ENCODE measurements around the gene NBAS.

The NBAS gene

DNA sequence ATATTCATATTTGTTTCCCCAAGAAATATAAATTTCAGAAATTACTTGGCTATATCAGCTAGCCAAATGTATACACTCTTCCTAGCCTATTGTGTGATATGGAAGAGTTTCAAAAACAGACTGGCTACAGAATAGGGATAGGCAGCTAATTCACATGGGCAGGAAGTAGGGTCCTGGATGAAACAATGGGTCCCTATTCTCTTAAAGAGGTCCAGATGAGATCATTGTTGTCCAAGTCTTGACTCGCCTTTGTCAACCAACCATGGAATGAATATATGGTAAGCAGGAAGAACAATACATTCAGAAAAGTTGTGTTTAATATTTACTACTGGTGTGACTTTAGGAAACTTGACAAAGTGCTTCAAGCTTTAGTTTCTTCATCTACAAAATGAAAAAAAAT is 319.9 kb downstream of the NBAS start:
- TF ChIP-seq, protein P1, sequence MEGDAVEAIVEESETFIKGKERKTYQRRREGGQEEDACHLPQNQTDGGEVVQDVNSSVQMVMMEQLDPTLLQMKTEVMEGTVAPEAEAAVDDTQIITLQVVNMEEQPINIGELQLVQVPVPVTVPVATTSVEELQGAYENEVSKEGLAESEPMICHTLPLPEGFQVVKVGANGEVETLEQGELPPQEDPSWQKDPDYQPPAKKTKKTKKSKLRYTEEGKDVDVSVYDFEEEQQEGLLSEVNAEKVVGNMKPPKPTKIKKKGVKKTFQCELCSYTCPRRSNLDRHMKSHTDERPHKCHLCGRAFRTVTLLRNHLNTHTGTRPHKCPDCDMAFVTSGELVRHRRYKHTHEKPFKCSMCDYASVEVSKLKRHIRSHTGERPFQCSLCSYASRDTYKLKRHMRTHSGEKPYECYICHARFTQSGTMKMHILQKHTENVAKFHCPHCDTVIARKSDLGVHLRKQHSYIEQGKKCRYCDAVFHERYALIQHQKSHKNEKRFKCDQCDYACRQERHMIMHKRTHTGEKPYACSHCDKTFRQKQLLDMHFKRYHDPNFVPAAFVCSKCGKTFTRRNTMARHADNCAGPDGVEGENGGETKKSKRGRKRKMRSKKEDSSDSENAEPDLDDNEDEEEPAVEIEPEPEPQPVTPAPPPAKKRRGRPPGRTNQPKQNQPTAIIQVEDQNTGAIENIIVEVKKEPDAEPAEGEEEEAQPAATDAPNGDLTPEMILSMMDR (IDR thresholded peaks at IDR 0.05; ENCODE audit: control insufficient read depth, extremely low read depth, insufficient read depth), result no peak
- no peak overlapping the region for H3K4me3 ChIP-seq (ENCODE audit: low read depth, low read length)
- no peak for DNase-seq (ENCODE audit: low read depth)

DNA sequence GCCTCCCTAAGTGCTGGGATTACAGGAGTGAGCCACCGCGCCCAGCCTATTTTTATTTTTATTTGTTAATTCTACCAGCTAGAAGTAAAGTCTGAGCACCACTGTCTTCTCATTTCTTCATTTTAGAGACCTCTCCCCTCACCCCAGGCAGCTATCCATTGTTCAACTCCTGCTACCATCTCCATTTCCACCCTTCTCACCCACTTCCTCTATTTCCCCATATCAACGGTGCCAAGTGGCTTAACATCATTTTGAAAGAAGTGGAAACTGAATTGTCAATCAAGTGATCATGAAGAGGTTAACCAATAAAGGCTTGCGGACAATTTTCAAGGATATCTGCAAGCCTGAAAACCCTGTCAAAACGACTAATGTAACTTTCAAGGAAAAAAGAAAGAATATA is 323.1 kb downstream of the NBAS start:
- TF ChIP-seq, protein P1 (IDR thresholded peaks at IDR 0.05; ENCODE audit: control insufficient read depth, extremely low read depth, insufficient read depth), result no peak
- H3K4me3 ChIP-seq (ENCODE audit: low read depth, low read length), result no peak overlapping the region
- DNase-seq (ENCODE audit: low read depth), result no peak

DNA sequence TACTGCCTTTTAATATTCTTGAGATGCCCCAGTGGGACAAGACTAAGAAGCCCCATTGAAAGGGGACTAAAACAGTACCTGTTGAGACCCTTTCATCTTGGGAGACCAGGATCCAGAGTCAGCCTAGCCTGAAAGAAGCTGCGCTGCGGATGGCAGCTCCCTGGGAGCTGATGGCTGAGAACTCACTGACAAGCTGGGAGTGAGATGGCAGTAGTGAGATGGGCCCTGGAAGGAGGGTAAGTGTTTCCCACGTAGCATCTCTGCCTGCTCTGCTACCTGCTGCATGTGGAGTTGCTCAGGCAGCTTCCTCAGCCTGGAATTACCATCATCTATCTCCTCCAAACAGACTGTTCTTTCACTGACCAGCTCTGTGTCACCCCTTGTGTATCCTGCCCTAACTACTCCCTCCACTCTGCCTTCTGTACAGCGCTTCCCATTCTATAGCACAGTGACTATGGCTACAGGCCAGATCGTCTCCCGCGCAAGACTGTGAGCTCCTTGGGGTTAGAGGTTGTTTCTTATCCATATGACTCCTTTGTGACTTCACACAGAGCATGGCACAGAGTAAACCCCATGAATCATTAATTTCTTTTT is 330.4 kb downstream of the NBAS start:
- TF ChIP-seq, protein P1 (IDR thresholded peaks at IDR 0.05; ENCODE audit: control insufficient read depth, extremely low read depth, insufficient read depth), result no peak
- no peak overlapping the region for H3K4me3 ChIP-seq (ENCODE audit: low read depth, low read length)
- no peak for DNase-seq (ENCODE audit: low read depth)

DNA sequence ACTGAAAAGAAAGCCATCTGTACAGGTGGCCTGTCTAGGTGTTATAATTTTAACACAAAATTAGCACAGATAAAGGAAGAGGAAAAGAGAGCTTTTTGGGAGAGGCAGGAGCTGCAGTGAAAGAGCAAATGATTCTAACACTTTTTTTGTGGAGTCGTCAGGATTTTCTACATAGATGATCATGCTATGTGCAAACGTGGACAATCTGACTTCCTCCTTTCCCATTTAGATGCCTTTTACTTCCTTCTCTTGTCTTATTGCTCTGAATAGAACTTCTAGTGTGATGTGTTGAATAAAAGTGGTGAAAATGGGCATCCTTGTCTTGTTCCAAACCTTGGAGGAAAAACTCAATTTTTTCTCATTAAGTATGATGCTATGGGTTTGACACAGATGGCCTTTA is 334.5 kb downstream of the NBAS start:
- DNase-seq (ENCODE audit: low read depth), result no peak
- no peak overlapping the region for H3K4me3 ChIP-seq (ENCODE audit: low read depth, low read length)
- TF ChIP-seq, protein P1 (IDR thresholded peaks at IDR 0.05; ENCODE audit: control insufficient read depth, extremely low read depth, insufficient read depth), result no peak

DNA sequence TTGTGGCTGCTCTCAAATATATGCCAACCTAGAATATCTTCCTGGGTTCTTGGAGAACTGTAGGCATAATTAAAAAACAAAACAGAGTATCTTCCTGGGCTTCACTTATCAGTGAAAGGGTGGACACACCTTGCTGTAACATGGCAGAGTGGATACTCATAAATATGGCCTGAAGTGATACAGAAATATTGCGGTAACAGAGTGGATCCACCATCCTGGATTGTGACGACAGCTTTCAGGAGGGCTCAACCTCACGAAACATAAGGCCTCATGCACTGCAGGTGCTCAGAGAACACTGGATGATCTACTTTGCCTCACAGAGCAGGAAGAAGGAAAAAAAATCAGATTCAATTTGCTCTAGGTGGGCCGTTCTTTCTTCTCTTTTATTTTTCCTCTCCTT is 336.0 kb downstream of the NBAS start:
- TF ChIP-seq, protein P1 (IDR thresholded peaks at IDR 0.05; ENCODE audit: control insufficient read depth, extremely low read depth, insufficient read depth), result no peak
- H3K4me3 ChIP-seq (ENCODE audit: low read depth, low read length), result no peak overlapping the region
- no peak for DNase-seq (ENCODE audit: low read depth)

DNA sequence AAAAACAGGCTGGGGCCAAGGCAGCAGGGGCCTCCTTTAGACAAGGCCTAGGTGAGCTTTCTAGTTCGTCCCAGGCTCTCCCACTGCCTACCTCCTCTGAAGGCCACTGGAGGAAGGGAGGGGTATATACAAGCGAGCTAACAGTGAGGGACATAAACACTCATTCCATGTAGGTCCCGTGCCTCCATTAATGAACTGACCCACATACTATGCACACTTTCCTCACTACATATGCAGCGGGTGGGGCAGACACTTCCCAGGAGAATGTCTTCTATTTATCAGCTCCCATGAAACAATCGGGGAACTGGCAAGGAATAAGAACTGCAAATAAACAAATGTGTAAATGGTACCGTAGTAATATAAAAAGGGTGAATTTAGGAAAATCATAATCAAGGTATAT is 336.5 kb downstream of the NBAS start:
- H3K4me3 ChIP-seq (ENCODE audit: low read depth, low read length), result no peak overlapping the region
- TF ChIP-seq, protein P1 (IDR thresholded peaks at IDR 0.05; ENCODE audit: control insufficient read depth, extremely low read depth, insufficient read depth), result no peak
- no peak for DNase-seq (ENCODE audit: low read depth)

DNA sequence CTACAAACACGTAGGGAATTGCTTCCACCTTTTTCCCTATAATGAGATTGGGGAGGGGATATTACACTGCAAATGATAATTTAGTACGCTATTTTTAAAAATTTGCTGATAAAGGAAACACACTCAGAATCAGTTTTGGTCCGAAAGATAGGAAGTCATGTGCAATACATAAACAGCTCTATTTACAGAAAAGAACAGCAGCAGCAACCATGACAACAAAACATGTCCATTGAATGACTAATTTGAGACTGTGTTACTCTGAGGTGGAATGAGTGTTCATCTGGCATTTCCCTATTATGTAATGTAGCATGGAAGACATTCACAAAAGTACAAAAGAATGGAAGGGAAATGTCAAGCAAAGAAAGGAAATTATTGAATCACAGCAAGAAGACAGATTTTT is 337.2 kb downstream of the NBAS start:
- H3K4me3 ChIP-seq (ENCODE audit: low read depth, low read length), result no peak overlapping the region
- TF ChIP-seq, protein P1 (IDR thresholded peaks at IDR 0.05; ENCODE audit: control insufficient read depth, extremely low read depth, insufficient read depth), result no peak
- no peak for DNase-seq (ENCODE audit: low read depth)
